Right lobe of liver (tissue), 4 donors: ENCODE measurements around the gene SAT2.

ENCODE experiments used
- CTCF ChIP-seq, 4 donors: fragments of 200-600 bp in 3 of 4; fragments of 450-650 bp in 1 of 4; IDR thresholded peaks; one replicate each; pipeline versions ENCODE4 v1.5.1 to v1.8.0; 2016 to 2022; ENCODE audit warnings: antibody characterized with exemption in 4 of 4, mild to moderate bottlenecking in 2 of 4
- POLR2A ChIP-seq: fragments of 450-650 bp; IDR thresholded peaks from one replicate; pipeline ENCODE4 v1.6.1; 2017; ENCODE audit warnings: antibody characterized with exemption, mild to moderate bottlenecking
- donor health status: DM: no; HTN: no; CAD: no.
- donor health status: DM: no; HTN: no; CAD: no.
- donor health status: DM: no; HTN: yes; CAD: no.

DNA sequence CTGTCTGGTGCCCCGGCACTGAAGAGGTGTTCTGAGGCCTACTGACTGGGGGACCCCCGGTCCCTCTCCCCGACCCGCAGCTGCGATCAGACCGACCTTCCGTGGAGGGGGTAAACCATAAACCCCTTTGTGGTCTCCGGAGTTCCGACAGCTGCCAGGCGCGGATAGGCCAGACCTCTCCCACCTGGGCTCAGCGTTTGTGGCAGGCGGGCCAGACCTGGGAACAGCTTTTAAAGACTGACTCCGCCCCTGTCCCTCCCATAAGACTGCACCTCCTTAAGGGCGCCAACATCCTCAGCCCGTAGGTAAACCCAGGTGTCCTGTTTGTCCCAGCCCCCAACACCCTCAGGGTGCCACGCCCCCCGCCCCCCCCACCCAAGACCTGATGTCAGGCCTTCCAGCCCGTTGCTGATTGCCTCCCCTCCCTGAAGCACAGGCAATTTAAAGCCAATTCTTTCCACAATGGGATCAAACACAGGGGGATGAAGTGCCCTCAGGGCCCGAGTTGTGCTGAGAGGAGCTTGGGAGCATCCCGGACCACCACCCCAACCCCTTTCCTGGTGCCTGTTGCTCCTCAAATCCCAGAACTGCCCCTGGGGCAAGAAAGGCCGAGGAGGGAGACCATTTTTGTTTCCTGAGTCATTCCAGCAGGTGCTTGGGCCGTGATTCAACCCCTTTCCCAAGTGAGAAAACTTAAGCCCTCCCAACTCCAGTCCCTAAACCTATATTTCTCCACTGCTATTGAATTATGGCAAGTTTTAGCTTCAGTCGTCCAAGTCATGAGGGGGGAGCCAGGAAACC, 37.5 kb downstream of the SAT2 start, which contains the start of gene SOX15:
- TF ChIP-seq CTCF (IDR thresholded peaks at IDR 0.05) (no peak), POLR2A (no peak)
